HepG2 (cell line): ENCODE results near the gene CHTF18. TPM values are rescaled to one million over a fixed set of nuclear protein-coding genes. Genes with fewer than 3 reads are reported as not detected.

Source experiments
- ATAC-seq: fragments of 200-7000 bp; cut with Tn5 transposase; 3 replicates; pipeline ENCODE4 v1.9.1; 2020; ENCODE audit warnings: mild to moderate bottlenecking, moderate library complexity
- BruUV-seq: library from RNA; stranded (reverse); fragments of 400-500 nt; replicated peaks from 2 replicates; lab custom pipeline; 2021; lab: Mats Ljungman, UMichigan
- CTCF ChIA-PET: fragments of 300-600 bp; formaldehyde crosslinking; extraction: SDS; loops from one replicate; lab custom pipeline; 2021; ENCODE audit warnings: low total read pairs, inconsistent platforms, low intra/inter-chr PET ratio; lab: Yijun Ruan, JAX
- POLR2A ChIA-PET: fragments of 350-600 bp; sonication (Branson Sonifier 250); formaldehyde crosslinking; loops from one replicate; lab custom pipeline; 2020; ENCODE audit warnings: antibody characterized with exemption, inconsistent platforms; lab: Yijun Ruan, JAX
- DNase-seq: peaks from one replicate; pipeline ENCODE4 v3.0.0-alpha.2; 2015; ENCODE audit warnings: low spot score
- FAIRE-seq: peaks from 3 replicates; lab custom pipeline; 2011; peaks lifted over from hg19 to GRCh38; lab: Jason Lieb, UNC
- H2AFZ ChIP-seq: one replicate; pipeline ENCODE4 v1.6.1; 2011; ENCODE audit warnings: low read length, inconsistent platforms
- H3K27ac ChIP-seq: fragments of 300-600 bp; 3 replicates; pipeline ENCODE4 v1.8.0; 2011; ENCODE audit warnings: mixed run types, mild to moderate bottlenecking, mixed read lengths, low read length, inconsistent platforms; ENCODE audit not compliant: insufficient read depth; ENCODE audit errors: extremely low read length
- H3K27me3 ChIP-seq, 2 experiments: fragments of 200-600 bp in 1 of 2; 2 replicates in 1 of 2; 3 replicates in 1 of 2; pipeline versions ENCODE4 v1.6.0 to v1.8.0; 2011; ENCODE audit warnings: low read length in 2 of 2, mild to moderate bottlenecking in 2 of 2, moderate library complexity in 2 of 2, inconsistent platforms in 1 of 2; ENCODE audit not compliant: insufficient read depth in 2 of 2, control insufficient read depth in 1 of 2
- H3K36me3 ChIP-seq, 2 experiments: fragments of 200-600 bp in 1 of 2; replicated peaks in 1 of 2; 2 replicates in 1 of 2; 3 replicates in 1 of 2; pipeline versions ENCODE4 v1.5.1 to v1.8.0; 2011; ENCODE audit warnings: low read length in 2 of 2, inconsistent platforms in 1 of 2; ENCODE audit not compliant: insufficient read depth in 2 of 2, control insufficient read depth in 1 of 2
- H3K4me1 ChIP-seq: 2 replicates; pipeline ENCODE4 v1.5.1; 2012; ENCODE audit warnings: low read length, inconsistent platforms; ENCODE audit not compliant: insufficient read depth
- H3K4me2 ChIP-seq: 2 replicates; pipeline ENCODE4 v1.6.0; 2011; ENCODE audit warnings: low read depth, low read length, inconsistent platforms
- H3K4me3 ChIP-seq, 3 experiments: fragments of 200-600 bp in 1 of 3; sonication (generic), shearing (Covaris generic) in 1 of 3; replicated peaks in 1 of 3; 2 replicates each; pipeline ENCODE4 v1.5.1; 2011 to 2016; ENCODE audit warnings: low read length in 3 of 3, inconsistent platforms in 2 of 3, low read depth in 2 of 3, mild to moderate bottlenecking in 2 of 3, control low read depth in 1 of 3, mixed read lengths in 1 of 3; ENCODE audit not compliant: insufficient read depth in 1 of 3
- H3K79me2 ChIP-seq: one replicate; pipeline ENCODE4 v1.6.1; 2011; ENCODE audit warnings: low read length, inconsistent platforms; ENCODE audit not compliant: insufficient read depth
- H3K9ac ChIP-seq: 2 replicates; pipeline ENCODE4 v1.6.0; 2011; ENCODE audit warnings: mild to moderate bottlenecking, low read depth, low read length, inconsistent platforms; ENCODE audit not compliant: insufficient read depth
- H3K9me3 ChIP-seq: 2 replicates; pipeline ENCODE4 v1.5.1; 2012; ENCODE audit warnings: mild to moderate bottlenecking, low read length
- H4K20me1 ChIP-seq: 2 replicates; pipeline ENCODE4 v1.6.0; 2011; ENCODE audit warnings: inconsistent platforms, mild to moderate bottlenecking, low read length, moderate library complexity; ENCODE audit not compliant: insufficient read depth
- BHLHE40 ChIP-seq: IDR thresholded peaks from 2 replicates; pipeline ENCODE4 v1.6.1; 2011; ENCODE audit warnings: low read length, improper control_type of control experiment
- GATAD1 ChIP-seq: IDR thresholded peaks from 2 replicates; pipeline ENCODE4 v1.6.1; 2016; ENCODE audit warnings: missing genetic modification reagents, missing compliant biosample characterization
- HDAC1 ChIP-seq: sonication (generic); formaldehyde crosslinking; IDR thresholded peaks from 2 replicates; pipeline ENCODE4 v1.5.1; 2020; ENCODE audit warnings: mild to moderate bottlenecking, missing genetic modification reagents
- HNF4A ChIP-seq: sonication (generic); formaldehyde crosslinking; IDR thresholded peaks from 2 replicates; pipeline ENCODE4 v1.4.0; 2020; ENCODE audit warnings: missing genetic modification reagents
- HOXA3 ChIP-seq: sonication (generic); formaldehyde crosslinking; IDR thresholded peaks from 2 replicates; pipeline ENCODE4 v1.5.0; 2020; ENCODE audit warnings: missing genetic modification reagents
- KAT7 ChIP-seq: IDR thresholded peaks from 2 replicates; pipeline ENCODE4 v1.6.1; 2018; ENCODE audit warnings: borderline replicate concordance, missing compliant biosample characterization
- KAT8 ChIP-seq: IDR thresholded peaks from 2 replicates; pipeline ENCODE4 v1.6.1; 2016; ENCODE audit warnings: missing genetic modification reagents, missing compliant biosample characterization
- NR2C2 ChIP-seq: sonication (generic); formaldehyde crosslinking; IDR thresholded peaks from 2 replicates; pipeline ENCODE4 v1.4.0; 2020; ENCODE audit warnings: missing genetic modification reagents, mild to moderate bottlenecking, moderate library complexity, borderline replicate concordance
- NR2F6 ChIP-seq, 2 experiments: IDR thresholded peaks; 2 replicates each; pipeline ENCODE4 v1.6.1; 2016; ENCODE audit warnings: antibody characterized with exemption in 1 of 2, mild to moderate bottlenecking in 1 of 2
- PITX1 ChIP-seq: sonication (generic); formaldehyde crosslinking; IDR thresholded peaks from 2 replicates; pipeline ENCODE4 v1.5.1; 2020; ENCODE audit warnings: mild to moderate bottlenecking, missing genetic modification reagents
- SAP130 ChIP-seq: IDR thresholded peaks from 2 replicates; pipeline ENCODE4 v1.6.1; 2016; ENCODE audit warnings: low read depth
- ZNF430 ChIP-seq: sonication (generic); formaldehyde crosslinking; IDR thresholded peaks from 2 replicates; pipeline ENCODE4 v1.9.0; 2021; ENCODE audit warnings: mild to moderate bottlenecking, missing genetic modification reagents
- ZNF616 ChIP-seq: sonication (generic); formaldehyde crosslinking; IDR thresholded peaks from 2 replicates; pipeline ENCODE4 v1.5.0; 2020; ENCODE audit warnings: low read depth, mild to moderate bottlenecking, missing genetic modification reagents
- WGBS: methylation state at CpG from one replicate; pipeline ENCODE4 v1.1.6; 2017; ENCODE audit warnings: low lambda C conversion rate; 5-methylcytosine and 5-hydroxymethylcytosine counted together
- in situ Hi-C: cut with HindIII; loops from 2 replicates; pipeline ENCODE4 v1.10.0; 2017; ENCODE audit warnings: low pct_unique_long_range_greater_than_20kb; ENCODE audit not compliant: extremely low pct_ligation_motif_present
- intact Hi-C: fragments of 100-400 bp; cut with micrococcal nuclease; formaldehyde crosslinking; loops from one replicate; pipeline ENCODE4 v1.10.0; 2022; ENCODE audit not compliant: unreplicated experiment
- polyA plus RNA-seq, 8 experiments: library from polyadenylated mRNA; depleted of rRNA in 3 of 8; stranded (reverse) in 7 of 8; unstranded in 1 of 8; fragments of >200 nt; fragmentation: Illumina TruSeq in 4 of 8; extraction: Trizol in 4 of 8; gene quantifications; 2 replicates each; pipeline versions ENCODE4 v1.2.1 to v1.2.3, GENCODE V29; 2011 to 2016; ENCODE audit warnings: low read depth in 4 of 8, missing spikeins in 1 of 8, mixed read lengths in 1 of 8; ENCODE audit not compliant: insufficient read depth in 1 of 8
- total RNA-seq, 5 experiments: library from RNA; depleted of rRNA; stranded (reverse); fragments of >200 nt; fragmentation: Illumina TruSeq; extraction: Trizol; gene quantifications; 2 replicates each; pipeline ENCODE4 v1.2.3, GENCODE V29; 2016; ENCODE audit warnings: low read depth in 1 of 5
- TF ChIP-seq, protein P1 (sequence below): IDR thresholded peaks from 2 replicates; pipeline ENCODE4 v1.6.1; 2012; ENCODE audit warnings: inconsistent platforms
- TF ChIP-seq, protein P2 (sequence below): sonication (generic); formaldehyde crosslinking; IDR thresholded peaks from 2 replicates; pipeline ENCODE4 v1.8.1; 2022; ENCODE audit warnings: low read depth, mild to moderate bottlenecking, missing genetic modification reagents
- TF ChIP-seq, protein P3 (sequence below): sonication (generic); formaldehyde crosslinking; IDR thresholded peaks from 2 replicates; pipeline ENCODE4 v1.5.0; 2020; ENCODE audit warnings: missing genetic modification reagents, mild to moderate bottlenecking, borderline replicate concordance

Gene CHTF18
- total and polyA plus RNA-seq, 2 of the 13 experiments (the other 11 are each of a cell fraction or from before 2014, with no cell fraction given): 8.6 to 22.9 TPM

GRCh38 chr16:739560-740458, 48.6 kb upstream of the CHTF18 start:
- in situ Hi-C loops (loop anchor here (5.0 kb wide), 1 partner anchor 47 kb away; the partner anchor contains the start of genes CHTF18 and RPUSD1), intact Hi-C loops (no loop called here)
- POLR2A ChIA-PET: interaction anchor here (0.9 to 3.3 kb wide), 7 partner anchors 10 to 48 kb away, joined by 3 to 22 read pairs (median 7); partner anchors contain the start of genes ANTKMT, CHTF18, METRN and MSLN
- peak; percentile 71 for ATAC-seq
- CTCF ChIA-PET: no interaction called here
- Histone ChIP-seq H3K9ac (peak overlapping the region; percentile 86), H3K4me2 (peak overlapping the region; percentile 76), H3K9me3 (no peaks in the 10 kb centered on the region), H4K20me1 (no peaks in the 10 kb centered on the region), H3K79me2 (no peaks in the 10 kb centered on the region), H3K27ac (peak overlapping the region; percentile 59), H3K36me3 (peaks cover 0 to 17% of the 10 kb centered on the region in 2 experiments; a peak in 2 of 5 replicates), H3K4me1 (peaks cover 18% of the 10 kb centered on the region), H3K27me3 (no peaks in the 10 kb centered on the region), H2AFZ (no peak overlapping the region), H3K4me3 (peak overlapping the region; percentile 94 to 97 (median 95))
- FAIRE-seq: peak; percentile 91
- DNase-seq: peak; percentile 61
- 71% methylated on average over 12 of the region's 38 CpGs for WGBS
- BruUV-seq: no TSS peak
- no peak for TF ChIP-seq PITX1 (CRISPR knock-in tag)
- peak; percentile 78 for TF ChIP-seq SAP130 (CRISPR knock-in tag)
- TF ChIP-seq GATAD1 (CRISPR knock-in tag): peak; percentile 53; the same call in 1 of the 2 replicates
- peak; percentile 21; the same call in 1 of the 2 replicates for TF ChIP-seq NR2F6 (IDR thresholded peaks at IDR 0.05)
- peak; percentile 84 for TF ChIP-seq NR2F6 (CRISPR knock-in tag; IDR thresholded peaks at IDR 0.05)
- peak; percentile 81 for TF ChIP-seq BHLHE40
- TF ChIP-seq ZNF616 (CRISPR knock-in tag): 0 out of 2 replicates have a peak, but pooled peaks have one; percentile 34
- peak; percentile 55 for TF ChIP-seq NR2C2
- peak; percentile 59; the same call in 1 of the 2 replicates for TF ChIP-seq HOXA3 (CRISPR knock-in tag)
- TF ChIP-seq, protein P1, sequence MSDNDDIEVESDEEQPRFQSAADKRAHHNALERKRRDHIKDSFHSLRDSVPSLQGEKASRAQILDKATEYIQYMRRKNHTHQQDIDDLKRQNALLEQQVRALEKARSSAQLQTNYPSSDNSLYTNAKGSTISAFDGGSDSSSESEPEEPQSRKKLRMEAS: peak; percentile 52; the same call in 1 of the 2 replicates
- TF ChIP-seq, protein P2, sequence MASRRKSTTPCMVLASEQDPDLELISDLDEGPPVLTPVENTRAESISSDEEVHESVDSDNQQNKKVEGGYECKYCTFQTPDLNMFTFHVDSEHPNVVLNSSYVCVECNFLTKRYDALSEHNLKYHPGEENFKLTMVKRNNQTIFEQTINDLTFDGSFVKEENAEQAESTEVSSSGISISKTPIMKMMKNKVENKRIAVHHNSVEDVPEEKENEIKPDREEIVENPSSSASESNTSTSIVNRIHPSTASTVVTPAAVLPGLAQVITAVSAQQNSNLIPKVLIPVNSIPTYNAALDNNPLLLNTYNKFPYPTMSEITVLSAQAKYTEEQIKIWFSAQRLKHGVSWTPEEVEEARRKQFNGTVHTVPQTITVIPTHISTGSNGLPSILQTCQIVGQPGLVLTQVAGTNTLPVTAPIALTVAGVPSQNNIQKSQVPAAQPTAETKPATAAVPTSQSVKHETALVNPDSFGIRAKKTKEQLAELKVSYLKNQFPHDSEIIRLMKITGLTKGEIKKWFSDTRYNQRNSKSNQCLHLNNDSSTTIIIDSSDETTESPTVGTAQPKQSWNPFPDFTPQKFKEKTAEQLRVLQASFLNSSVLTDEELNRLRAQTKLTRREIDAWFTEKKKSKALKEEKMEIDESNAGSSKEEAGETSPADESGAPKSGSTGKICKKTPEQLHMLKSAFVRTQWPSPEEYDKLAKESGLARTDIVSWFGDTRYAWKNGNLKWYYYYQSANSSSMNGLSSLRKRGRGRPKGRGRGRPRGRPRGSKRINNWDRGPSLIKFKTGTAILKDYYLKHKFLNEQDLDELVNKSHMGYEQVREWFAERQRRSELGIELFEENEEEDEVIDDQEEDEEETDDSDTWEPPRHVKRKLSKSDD: peak; percentile 45; the same call in 1 of the 2 replicates
- TF ChIP-seq HDAC1 (CRISPR knock-in tag): peak; percentile 60
- TF ChIP-seq HNF4A (CRISPR knock-in tag): peak; percentile 66
- TF ChIP-seq, protein P3, sequence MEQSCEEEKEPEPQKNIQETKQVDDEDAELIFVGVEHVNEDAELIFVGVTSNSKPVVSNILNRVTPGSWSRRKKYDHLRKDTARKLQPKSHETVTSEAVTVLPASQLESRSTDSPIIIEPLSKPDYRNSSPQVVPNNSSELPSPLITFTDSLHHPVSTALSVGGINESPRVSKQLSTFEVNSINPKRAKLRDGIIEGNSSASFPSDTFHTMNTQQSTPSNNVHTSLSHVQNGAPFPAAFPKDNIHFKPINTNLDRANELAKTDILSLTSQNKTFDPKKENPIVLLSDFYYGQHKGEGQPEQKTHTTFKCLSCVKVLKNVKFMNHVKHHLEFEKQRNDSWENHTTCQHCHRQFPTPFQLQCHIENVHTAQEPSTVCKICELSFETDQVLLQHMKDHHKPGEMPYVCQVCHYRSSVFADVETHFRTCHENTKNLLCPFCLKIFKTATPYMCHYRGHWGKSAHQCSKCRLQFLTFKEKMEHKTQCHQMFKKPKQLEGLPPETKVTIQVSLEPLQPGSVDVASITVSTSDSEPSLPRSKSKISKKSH (CRISPR knock-in tag): no peak
- no peak for TF ChIP-seq KAT7 (CRISPR knock-in tag)
- TF ChIP-seq ZNF430 (CRISPR knock-in tag): no peak
- no peak for TF ChIP-seq KAT8 (CRISPR knock-in tag)
